Hepatocyte (in vitro differentiated cells): ENCODE results near the gene PARP12. TPM values are rescaled to one million over a fixed set of nuclear protein-coding genes. Genes with fewer than 3 reads are reported as not detected.

Source experiments
- DNase-seq: peaks from one replicate; pipeline ENCODE4 v3.0.0-alpha.2; 2016; ENCODE audit warnings: low spot score
- H2AFZ ChIP-seq: fragments of 200-600 bp; sonication (generic); 2 replicates; pipeline ENCODE4 v1.6.0; 2016; ENCODE audit warnings: antibody characterized with exemption, mild to moderate bottlenecking
- H3K27ac ChIP-seq: fragments of 200-600 bp; sonication (generic); 2 replicates; pipeline ENCODE4 v1.5.1; 2016; ENCODE audit warnings: mild to moderate bottlenecking
- H3K27me3 ChIP-seq: fragments of 200-600 bp; sonication (generic); 2 replicates; pipeline ENCODE4 v1.6.1; 2016
- H3K36me3 ChIP-seq: fragments of 200-600 bp; sonication (generic); replicated peaks from 2 replicates; pipeline ENCODE4 v1.5.1; 2016; ENCODE audit warnings: low read depth; ENCODE audit not compliant: insufficient read depth
- H3K4me1 ChIP-seq: fragments of 200-600 bp; sonication (generic); 2 replicates; pipeline ENCODE4 v1.5.1; 2016; ENCODE audit warnings: mild to moderate bottlenecking, moderate library complexity; ENCODE audit not compliant: insufficient read depth
- H3K4me2 ChIP-seq: fragments of 200-600 bp; sonication (generic); 2 replicates; pipeline ENCODE4 v1.6.0; 2016
- H3K4me3 ChIP-seq: fragments of 200-600 bp; sonication (generic); 2 replicates; pipeline ENCODE4 v1.5.1; 2016; ENCODE audit warnings: mild to moderate bottlenecking
- H3K79me2 ChIP-seq: fragments of 200-600 bp; sonication (generic); 2 replicates; pipeline ENCODE4 v1.6.0; 2017; ENCODE audit warnings: mild to moderate bottlenecking
- H3K9me2 ChIP-seq: fragments of 200-600 bp; sonication (generic); replicated peaks from 2 replicates; pipeline ENCODE4 v1.6.0; 2017; ENCODE audit warnings: mild to moderate bottlenecking; ENCODE audit not compliant: insufficient read depth
- H3K9me3 ChIP-seq: fragments of 200-600 bp; sonication (generic); 2 replicates; pipeline ENCODE4 v1.5.1; 2016; ENCODE audit warnings: low read depth, mild to moderate bottlenecking
- H4K20me1 ChIP-seq: fragments of 200-600 bp; sonication (generic); 2 replicates; pipeline ENCODE4 v1.6.0; 2016; ENCODE audit warnings: mild to moderate bottlenecking; ENCODE audit not compliant: insufficient read depth, poor library complexity, severe bottlenecking
- EZH2 ChIP-seq: fragments of 200-600 bp; sonication (generic); IDR thresholded peaks from 2 replicates; pipeline ENCODE4 v1.6.1; 2016; ENCODE audit warnings: antibody characterized with exemption, mild to moderate bottlenecking, borderline replicate concordance
- EZH2phosphoT487 ChIP-seq: fragments of 200-600 bp; sonication (generic); IDR thresholded peaks from one replicate; pipeline ENCODE4 v1.6.1; 2018; ENCODE audit warnings: antibody characterized with exemption, mild to moderate bottlenecking, low read depth, moderate library complexity; ENCODE audit not compliant: unreplicated experiment, severe bottlenecking
- WGBS: methylation state at CpG from one replicate; pipeline ENCODE4 v1.1.6; 2016; ENCODE audit warnings: low lambda C conversion rate; ENCODE audit errors: missing lambda C conversion rate; 5-methylcytosine and 5-hydroxymethylcytosine counted together
- polyA plus RNA-seq: library from polyadenylated mRNA; unstranded; fragments of >200 nt; fragmentation: Nextera tagmentation; extraction: Ambion mirVana; gene quantifications from 2 replicates; pipeline ENCODE4 v1.2.1, GENCODE V29; 2016
- total RNA-seq: library from RNA; depleted of rRNA; stranded (reverse); fragments of >200 nt; gene quantifications from 2 replicates; pipeline ENCODE4 v1.2.3, GENCODE V29; 2014
- TF ChIP-seq, protein P1 (sequence below): fragments of 200-600 bp; sonication (generic); IDR thresholded peaks from 2 replicates; pipeline ENCODE4 v1.5.1; 2016; ENCODE audit warnings: antibody characterized with exemption, mild to moderate bottlenecking; ENCODE audit not compliant: poor library complexity

The PARP12 gene
- total and polyA plus RNA-seq, 2 experiments from 2014 or later = 11.2 to 14.0 TPM

- WGBS = 98% methylated on average over 2 of the region's 2 CpGs
- peaks cover 7% of the 10 kb centered on the region for H3K4me1 ChIP-seq
- no peaks in the 10 kb centered on the region for H3K27me3 ChIP-seq
- no peaks in the 10 kb centered on the region for H4K20me1 ChIP-seq
- TF ChIP-seq, protein P1, sequence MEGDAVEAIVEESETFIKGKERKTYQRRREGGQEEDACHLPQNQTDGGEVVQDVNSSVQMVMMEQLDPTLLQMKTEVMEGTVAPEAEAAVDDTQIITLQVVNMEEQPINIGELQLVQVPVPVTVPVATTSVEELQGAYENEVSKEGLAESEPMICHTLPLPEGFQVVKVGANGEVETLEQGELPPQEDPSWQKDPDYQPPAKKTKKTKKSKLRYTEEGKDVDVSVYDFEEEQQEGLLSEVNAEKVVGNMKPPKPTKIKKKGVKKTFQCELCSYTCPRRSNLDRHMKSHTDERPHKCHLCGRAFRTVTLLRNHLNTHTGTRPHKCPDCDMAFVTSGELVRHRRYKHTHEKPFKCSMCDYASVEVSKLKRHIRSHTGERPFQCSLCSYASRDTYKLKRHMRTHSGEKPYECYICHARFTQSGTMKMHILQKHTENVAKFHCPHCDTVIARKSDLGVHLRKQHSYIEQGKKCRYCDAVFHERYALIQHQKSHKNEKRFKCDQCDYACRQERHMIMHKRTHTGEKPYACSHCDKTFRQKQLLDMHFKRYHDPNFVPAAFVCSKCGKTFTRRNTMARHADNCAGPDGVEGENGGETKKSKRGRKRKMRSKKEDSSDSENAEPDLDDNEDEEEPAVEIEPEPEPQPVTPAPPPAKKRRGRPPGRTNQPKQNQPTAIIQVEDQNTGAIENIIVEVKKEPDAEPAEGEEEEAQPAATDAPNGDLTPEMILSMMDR = no peak
- no peak for TF ChIP-seq EZH2phosphoT487
- no peak for TF ChIP-seq EZH2
- H3K4me3 ChIP-seq = no peak overlapping the region
- H3K9me2 ChIP-seq = no peaks in the 10 kb centered on the region
- no peak overlapping the region for H3K27ac ChIP-seq
- no peaks in the 10 kb centered on the region for H3K9me3 ChIP-seq
- no peaks in the 10 kb centered on the region for H3K79me2 ChIP-seq
- no peak overlapping the region for H3K4me2 ChIP-seq
- no peak overlapping the region for H2AFZ ChIP-seq
- DNase-seq = no peak
- H3K36me3 ChIP-seq = no peaks in the 10 kb centered on the region
Observed at GRCh38 chr7:139993592-139993991, 69.2 kb downstream of the PARP12 start.

GRCh38 chr7:139993169-139993568 is 69.6 kb downstream of the PARP12 start:
- DNase-seq = no peak
- no peak overlapping the region for H3K4me2 ChIP-seq
- H2AFZ ChIP-seq = no peak overlapping the region
- H3K9me3 ChIP-seq = no peaks in the 10 kb centered on the region
- H3K27me3 ChIP-seq = no peaks in the 10 kb centered on the region
- H3K9me2 ChIP-seq = no peaks in the 10 kb centered on the region
- H4K20me1 ChIP-seq = no peaks in the 10 kb centered on the region
- H3K79me2 ChIP-seq = no peaks in the 10 kb centered on the region
- no peak overlapping the region for H3K4me3 ChIP-seq
- WGBS = 92% methylated on average over 8 of the region's 8 CpGs
- H3K27ac ChIP-seq = no peak overlapping the region
- no peaks in the 10 kb centered on the region for H3K36me3 ChIP-seq
- peaks cover 7% of the 10 kb centered on the region for H3K4me1 ChIP-seq
- TF ChIP-seq, protein P1 = no peak
- TF ChIP-seq EZH2 (no peak), EZH2phosphoT487 (no peak)

DNA sequence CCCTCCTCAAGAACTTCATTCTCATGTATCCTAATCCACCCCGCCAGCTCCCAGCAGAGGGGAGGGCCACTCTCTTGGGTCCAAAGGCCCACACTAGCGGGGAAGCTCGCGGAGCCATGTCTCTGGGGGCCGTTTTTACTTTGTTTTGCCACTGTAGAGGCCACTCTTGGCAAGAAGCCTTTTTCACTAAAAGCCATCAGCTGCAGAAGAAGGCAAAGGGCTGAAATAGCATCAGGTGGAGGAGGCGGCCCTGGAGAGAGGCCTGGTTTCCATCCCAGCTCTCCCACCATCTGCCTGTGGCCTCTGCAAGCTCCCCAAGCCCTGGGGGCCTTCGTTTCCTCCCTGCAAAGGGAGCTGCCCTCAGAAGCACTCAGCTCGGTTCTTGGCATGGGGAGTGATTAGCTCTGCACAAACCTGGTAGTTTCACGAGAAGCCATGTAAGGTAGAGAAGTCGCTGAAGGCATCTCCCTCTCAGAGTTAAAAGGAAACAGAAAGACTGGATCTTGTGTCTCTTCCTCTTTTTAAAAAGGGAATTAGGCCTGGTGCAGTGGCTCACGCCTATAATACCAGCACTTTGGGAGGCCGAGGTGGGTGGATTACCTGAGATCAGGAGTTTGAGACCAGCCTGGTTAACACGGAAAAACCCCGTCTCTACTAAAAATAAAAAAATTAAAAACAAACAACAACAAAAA is 70.3 kb downstream of the PARP12 start:
- no peaks in the 10 kb centered on the region for H3K9me2 ChIP-seq
- TF ChIP-seq EZH2phosphoT487 = no peak
- TF ChIP-seq, protein P1 = no peak
- TF ChIP-seq EZH2 = no peak
- H2AFZ ChIP-seq = no peak overlapping the region
- peaks cover 7% of the 10 kb centered on the region for H3K4me1 ChIP-seq
- 75% methylated on average over 14 of the region's 14 CpGs for WGBS
- H3K36me3 ChIP-seq = no peaks in the 10 kb centered on the region
- no peaks in the 10 kb centered on the region for H3K79me2 ChIP-seq
- H3K4me3 ChIP-seq = no peak overlapping the region
- no peak overlapping the region for H3K4me2 ChIP-seq
- no peak overlapping the region for H3K27ac ChIP-seq
- DNase-seq = no peak
- H3K27me3 ChIP-seq = no peaks in the 10 kb centered on the region
- H4K20me1 ChIP-seq = no peaks in the 10 kb centered on the region
- no peaks in the 10 kb centered on the region for H3K9me3 ChIP-seq

DNA sequence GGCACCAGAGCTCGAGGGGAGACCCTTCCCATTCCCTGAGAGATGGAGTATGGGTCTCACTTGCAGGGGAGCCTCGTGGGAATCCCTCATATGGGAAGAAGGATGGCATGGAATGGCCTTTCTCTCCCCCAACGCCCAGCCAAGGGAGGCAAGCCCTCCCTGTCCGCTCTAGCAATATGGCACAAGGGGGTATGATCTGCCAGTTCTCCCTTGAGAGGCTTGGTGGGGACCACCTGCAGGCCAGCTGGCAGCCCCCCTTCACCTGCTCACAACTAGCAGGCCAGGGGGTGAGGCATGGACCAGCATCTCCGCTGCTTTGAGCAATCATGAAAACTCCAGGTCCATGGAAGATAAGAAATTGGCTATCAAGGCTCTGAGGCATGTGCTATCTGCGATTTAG is 70.8 kb downstream of the PARP12 start:
- Histone ChIP-seq H3K9me3 (no peaks in the 10 kb centered on the region), H3K4me2 (no peak overlapping the region), H3K27me3 (no peaks in the 10 kb centered on the region), H3K79me2 (no peaks in the 10 kb centered on the region), H3K36me3 (no peaks in the 10 kb centered on the region), H3K27ac (no peak overlapping the region), H3K9me2 (no peaks in the 10 kb centered on the region), H2AFZ (no peak overlapping the region), H3K4me3 (no peak overlapping the region), H4K20me1 (no peaks in the 10 kb centered on the region), H3K4me1 (peaks cover 7% of the 10 kb centered on the region)
- TF ChIP-seq, protein P1 = no peak
- TF ChIP-seq EZH2 = no peak
- no peak for TF ChIP-seq EZH2phosphoT487
- no peak for DNase-seq
- 92% methylated on average over 6 of the region's 6 CpGs for WGBS
